Measurements from ENCODE around the gene EHMT1. TPM values are rescaled to one million over a fixed set of nuclear protein-coding genes. Genes with fewer than 3 reads are reported as not detected.

Gene EHMT1
- total and polyA plus RNA-seq, 2 experiments from 2014 or later, result 162 to 177 TPM

DNA sequence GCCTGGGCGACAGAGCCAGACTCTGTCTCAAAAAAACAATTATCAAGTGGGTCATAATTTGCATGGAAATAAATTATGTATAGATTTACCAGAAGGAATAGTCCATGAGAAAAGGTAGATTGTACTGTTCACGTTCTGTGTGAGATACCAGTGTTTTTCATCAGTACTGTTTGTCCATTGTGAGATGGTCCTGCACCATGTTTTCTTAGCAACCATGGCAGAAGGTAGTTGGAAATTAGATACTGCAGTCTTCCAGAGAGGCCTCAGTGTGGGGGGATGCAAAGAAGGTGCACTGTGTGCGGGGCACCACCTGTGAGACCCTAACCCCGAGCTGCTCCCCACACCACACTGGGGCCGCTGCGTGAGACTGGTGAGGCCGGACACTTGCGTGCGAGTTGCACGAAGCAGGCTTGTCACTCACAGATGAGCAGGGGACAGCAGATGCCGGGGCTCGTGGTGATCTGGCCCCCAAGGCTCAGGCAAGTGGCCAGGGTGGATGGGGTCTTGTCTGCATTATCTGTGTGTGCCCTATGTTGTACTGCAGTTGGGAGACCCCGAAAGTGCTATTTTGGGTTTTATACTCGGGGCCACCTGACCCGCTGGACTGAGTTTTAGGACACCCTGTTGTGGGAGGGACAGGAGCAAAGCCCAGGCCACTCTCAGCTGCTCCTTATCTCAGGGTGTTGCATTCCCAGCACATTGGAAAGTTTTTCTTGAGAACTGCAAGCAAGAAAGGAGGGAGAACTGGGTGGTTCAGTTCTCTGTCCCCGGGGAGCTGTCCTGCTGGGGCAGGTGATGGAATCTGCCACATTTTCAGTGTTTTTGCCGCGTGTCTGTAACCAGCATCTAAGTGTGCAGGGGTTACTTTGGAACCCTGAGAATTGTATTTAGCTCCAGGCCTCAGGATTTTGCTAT lies 61.9 kb downstream of the EHMT1 start (continued):
- TF ChIP-seq, protein P1, sequence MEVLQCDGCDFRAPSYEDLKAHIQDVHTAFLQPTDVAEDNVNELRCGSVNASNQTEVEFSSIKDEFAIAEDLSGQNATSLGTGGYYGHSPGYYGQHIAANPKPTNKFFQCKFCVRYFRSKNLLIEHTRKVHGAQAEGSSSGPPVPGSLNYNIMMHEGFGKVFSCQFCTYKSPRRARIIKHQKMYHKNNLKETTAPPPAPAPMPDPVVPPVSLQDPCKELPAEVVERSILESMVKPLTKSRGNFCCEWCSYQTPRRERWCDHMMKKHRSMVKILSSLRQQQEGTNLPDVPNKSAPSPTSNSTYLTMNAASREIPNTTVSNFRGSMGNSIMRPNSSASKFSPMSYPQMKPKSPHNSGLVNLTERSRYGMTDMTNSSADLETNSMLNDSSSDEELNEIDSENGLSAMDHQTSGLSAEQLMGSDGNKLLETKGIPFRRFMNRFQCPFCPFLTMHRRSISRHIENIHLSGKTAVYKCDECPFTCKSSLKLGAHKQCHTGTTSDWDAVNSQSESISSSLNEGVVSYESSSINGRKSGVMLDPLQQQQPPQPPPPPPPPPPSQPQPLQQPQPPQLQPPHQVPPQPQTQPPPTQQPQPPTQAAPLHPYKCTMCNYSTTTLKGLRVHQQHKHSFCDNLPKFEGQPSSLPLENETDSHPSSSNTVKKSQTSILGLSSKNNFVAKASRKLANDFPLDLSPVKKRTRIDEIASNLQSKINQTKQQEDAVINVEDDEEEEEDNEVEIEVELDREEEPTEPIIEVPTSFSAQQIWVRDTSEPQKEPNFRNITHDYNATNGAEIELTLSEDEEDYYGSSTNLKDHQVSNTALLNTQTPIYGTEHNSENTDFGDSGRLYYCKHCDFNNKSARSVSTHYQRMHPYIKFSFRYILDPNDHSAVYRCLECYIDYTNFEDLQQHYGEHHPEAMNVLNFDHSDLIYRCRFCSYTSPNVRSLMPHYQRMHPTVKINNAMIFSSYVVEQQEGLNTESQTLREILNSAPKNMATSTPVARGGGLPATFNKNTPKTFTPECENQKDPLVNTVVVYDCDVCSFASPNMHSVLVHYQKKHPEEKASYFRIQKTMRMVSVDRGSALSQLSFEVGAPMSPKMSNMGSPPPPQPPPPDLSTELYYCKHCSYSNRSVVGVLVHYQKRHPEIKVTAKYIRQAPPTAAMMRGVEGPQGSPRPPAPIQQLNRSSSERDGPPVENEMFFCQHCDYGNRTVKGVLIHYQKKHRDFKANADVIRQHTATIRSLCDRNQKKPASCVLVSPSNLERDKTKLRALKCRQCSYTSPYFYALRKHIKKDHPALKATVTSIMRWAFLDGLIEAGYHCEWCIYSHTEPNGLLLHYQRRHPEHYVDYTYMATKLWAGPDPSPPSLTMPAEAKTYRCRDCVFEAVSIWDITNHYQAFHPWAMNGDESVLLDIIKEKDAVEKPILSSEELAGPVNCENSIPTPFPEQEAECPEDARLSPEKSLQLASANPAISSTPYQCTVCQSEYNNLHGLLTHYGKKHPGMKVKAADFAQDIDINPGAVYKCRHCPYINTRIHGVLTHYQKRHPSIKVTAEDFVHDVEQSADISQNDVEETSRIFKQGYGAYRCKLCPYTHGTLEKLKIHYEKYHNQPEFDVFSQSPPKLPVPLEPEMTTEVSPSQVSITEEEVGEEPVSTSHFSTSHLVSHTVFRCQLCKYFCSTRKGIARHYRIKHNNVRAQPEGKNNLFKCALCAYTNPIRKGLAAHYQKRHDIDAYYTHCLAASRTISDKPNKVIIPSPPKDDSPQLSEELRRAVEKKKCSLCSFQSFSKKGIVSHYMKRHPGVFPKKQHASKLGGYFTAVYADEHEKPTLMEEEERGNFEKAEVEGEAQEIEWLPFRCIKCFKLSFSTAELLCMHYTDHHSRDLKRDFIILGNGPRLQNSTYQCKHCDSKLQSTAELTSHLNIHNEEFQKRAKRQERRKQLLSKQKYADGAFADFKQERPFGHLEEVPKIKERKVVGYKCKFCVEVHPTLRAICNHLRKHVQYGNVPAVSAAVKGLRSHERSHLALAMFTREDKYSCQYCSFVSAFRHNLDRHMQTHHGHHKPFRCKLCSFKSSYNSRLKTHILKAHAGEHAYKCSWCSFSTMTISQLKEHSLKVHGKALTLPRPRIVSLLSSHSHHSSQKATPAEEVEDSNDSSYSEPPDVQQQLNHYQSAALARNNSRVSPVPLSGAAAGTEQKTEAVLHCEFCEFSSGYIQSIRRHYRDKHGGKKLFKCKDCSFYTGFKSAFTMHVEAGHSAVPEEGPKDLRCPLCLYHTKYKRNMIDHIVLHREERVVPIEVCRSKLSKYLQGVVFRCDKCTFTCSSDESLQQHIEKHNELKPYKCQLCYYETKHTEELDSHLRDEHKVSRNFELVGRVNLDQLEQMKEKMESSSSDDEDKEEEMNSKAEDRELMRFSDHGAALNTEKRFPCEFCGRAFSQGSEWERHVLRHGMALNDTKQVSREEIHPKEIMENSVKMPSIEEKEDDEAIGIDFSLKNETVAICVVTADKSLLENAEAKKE (CRISPR knock-in tag; IDR thresholded peaks at IDR 0.05), result no peak
- TF ChIP-seq JUNB (IDR thresholded peaks at IDR 0.05; ENCODE audit: unreplicated experiment) (no peak), STAT1 (IDR thresholded peaks at IDR 0.05; ENCODE audit: unreplicated experiment) (no peak), CREB1 (CRISPR knock-in tag; IDR thresholded peaks at IDR 0.05; ENCODE audit: low read depth) (no peak), EZH2 (IDR thresholded peaks at IDR 0.05; ENCODE audit: low read depth, unreplicated experiment) (no peak), ZNF114 (CRISPR knock-in tag; IDR thresholded peaks at IDR 0.05) (no peak)
- TF ChIP-seq, protein P2, sequence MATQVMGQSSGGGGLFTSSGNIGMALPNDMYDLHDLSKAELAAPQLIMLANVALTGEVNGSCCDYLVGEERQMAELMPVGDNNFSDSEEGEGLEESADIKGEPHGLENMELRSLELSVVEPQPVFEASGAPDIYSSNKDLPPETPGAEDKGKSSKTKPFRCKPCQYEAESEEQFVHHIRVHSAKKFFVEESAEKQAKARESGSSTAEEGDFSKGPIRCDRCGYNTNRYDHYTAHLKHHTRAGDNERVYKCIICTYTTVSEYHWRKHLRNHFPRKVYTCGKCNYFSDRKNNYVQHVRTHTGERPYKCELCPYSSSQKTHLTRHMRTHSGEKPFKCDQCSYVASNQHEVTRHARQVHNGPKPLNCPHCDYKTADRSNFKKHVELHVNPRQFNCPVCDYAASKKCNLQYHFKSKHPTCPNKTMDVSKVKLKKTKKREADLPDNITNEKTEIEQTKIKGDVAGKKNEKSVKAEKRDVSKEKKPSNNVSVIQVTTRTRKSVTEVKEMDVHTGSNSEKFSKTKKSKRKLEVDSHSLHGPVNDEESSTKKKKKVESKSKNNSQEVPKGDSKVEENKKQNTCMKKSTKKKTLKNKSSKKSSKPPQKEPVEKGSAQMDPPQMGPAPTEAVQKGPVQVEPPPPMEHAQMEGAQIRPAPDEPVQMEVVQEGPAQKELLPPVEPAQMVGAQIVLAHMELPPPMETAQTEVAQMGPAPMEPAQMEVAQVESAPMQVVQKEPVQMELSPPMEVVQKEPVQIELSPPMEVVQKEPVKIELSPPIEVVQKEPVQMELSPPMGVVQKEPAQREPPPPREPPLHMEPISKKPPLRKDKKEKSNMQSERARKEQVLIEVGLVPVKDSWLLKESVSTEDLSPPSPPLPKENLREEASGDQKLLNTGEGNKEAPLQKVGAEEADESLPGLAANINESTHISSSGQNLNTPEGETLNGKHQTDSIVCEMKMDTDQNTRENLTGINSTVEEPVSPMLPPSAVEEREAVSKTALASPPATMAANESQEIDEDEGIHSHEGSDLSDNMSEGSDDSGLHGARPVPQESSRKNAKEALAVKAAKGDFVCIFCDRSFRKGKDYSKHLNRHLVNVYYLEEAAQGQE (IDR thresholded peaks at IDR 0.05; ENCODE audit: unreplicated experiment), result no peak
